GM21717 (cell line): ENCODE measurements around the gene USF3.

ENCODE experiments used
- ATAC-seq: cut with Tn5 transposase; IDR thresholded peaks from one replicate; pipeline ENCODE4 v1.9.1; 2021; ENCODE audit warnings: mild to moderate bottlenecking, moderate library complexity; ENCODE audit not compliant: unreplicated experiment

The USF3 gene, protein sequence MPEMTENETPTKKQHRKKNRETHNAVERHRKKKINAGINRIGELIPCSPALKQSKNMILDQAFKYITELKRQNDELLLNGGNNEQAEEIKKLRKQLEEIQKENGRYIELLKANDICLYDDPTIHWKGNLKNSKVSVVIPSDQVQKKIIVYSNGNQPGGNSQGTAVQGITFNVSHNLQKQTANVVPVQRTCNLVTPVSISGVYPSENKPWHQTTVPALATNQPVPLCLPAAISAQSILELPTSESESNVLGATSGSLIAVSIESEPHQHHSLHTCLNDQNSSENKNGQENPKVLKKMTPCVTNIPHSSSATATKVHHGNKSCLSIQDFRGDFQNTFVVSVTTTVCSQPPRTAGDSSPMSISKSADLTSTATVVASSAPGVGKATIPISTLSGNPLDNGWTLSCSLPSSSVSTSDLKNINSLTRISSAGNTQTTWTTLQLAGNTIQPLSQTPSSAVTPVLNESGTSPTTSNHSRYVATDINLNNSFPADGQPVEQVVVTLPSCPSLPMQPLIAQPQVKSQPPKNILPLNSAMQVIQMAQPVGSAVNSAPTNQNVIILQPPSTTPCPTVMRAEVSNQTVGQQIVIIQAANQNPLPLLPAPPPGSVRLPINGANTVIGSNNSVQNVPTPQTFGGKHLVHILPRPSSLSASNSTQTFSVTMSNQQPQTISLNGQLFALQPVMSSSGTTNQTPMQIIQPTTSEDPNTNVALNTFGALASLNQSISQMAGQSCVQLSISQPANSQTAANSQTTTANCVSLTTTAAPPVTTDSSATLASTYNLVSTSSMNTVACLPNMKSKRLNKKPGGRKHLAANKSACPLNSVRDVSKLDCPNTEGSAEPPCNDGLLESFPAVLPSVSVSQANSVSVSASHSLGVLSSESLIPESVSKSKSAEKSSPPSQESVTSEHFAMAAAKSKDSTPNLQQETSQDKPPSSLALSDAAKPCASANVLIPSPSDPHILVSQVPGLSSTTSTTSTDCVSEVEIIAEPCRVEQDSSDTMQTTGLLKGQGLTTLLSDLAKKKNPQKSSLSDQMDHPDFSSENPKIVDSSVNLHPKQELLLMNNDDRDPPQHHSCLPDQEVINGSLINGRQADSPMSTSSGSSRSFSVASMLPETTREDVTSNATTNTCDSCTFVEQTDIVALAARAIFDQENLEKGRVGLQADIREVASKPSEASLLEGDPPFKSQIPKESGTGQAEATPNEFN (N-terminal part only)

DNA sequence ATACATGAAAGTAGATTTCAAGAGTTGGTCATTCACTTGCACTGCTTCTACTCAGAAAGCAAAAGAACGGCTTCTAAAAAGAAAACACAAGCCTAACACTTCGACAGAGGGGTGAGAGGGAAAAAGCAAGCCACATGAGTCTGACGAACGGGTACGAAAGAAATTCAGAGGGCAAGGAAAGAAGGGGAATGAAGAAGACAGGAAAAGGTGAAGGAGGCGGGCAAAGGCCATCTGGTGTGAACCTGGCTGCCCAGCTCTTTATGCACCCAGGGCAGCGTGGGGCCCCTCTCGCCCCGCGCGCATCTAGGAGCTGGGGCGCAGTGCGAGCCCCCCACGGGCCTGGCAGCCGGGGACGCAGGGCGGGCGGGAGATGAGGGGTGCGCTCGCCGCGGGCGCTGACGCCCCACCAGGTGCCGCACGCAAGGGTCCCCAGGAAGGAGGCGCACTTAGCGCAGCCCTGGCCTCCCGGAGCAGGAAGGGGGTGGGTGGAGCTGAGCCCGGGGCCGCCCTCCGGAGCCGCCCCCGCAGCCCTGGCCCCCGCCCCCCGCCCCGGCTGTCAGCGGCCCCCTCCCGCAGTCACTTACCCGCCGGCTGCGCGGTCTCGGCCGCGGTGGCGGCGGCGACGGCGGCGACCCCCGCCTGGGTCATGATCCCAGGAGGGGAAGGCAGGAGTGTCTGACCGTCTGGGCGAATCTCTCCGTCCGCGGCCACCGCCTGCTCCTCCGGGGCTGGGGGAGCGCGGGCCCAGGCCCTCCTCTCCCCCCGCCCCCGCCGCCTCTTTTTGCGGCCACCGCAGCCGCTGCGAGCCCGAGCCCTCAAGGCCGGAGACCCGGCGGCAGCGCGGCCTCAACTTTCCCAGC lies at the start of gene USF3:
USF3 (minus strand) TSS at position 857 of the 860 bp plus-strand sequence. CDS start 21,764 bp downstream, outside the sequence.
- ATAC-seq: peak; percentile 66

DNA sequence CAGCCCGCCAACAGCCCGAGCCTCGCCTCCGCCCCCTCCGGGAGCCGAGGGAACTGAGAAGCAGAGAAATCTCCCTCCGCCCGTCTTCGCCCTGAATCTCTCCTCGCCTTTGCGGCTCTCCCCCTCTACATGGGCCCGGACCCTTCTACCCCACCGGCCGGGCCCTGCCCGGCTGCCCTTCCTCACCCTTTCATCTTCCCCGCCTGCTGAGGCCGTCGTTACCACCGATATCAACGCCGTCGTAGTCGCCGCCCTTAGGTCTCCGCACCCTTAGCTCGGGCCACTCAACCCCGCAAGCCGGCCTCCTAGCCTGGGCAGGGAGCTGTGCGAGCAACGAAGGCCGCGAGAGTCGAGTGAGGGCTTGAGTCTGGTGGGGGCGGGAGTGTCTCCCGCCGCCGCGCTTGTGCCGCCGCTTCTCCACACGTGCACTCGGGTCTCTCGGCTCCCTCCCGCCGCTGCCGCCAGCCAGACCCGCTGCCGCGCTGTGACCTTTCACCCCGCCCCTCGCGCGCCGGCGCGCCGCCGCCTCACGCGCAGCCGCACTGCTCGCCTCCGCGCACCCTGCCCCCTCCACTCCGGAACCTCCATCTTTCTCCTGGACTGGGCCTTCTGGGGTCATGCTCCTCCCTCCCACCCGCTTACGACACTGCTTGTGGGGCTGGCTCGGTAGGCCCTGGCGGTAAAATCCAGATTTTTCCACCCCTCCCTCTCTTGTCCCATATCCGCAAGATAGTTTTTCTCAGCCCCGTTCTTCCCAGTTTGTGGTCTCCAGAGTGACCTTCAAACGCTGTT lies 49.5 kb upstream of the USF3 start, which contains the start of gene NAA50:
NAA50 (minus strand) TSS at position 494 of the 792 bp plus-strand sequence; CDS start at position 194, 300 bp downstream.
- ATAC-seq: peak; percentile 51

DNA sequence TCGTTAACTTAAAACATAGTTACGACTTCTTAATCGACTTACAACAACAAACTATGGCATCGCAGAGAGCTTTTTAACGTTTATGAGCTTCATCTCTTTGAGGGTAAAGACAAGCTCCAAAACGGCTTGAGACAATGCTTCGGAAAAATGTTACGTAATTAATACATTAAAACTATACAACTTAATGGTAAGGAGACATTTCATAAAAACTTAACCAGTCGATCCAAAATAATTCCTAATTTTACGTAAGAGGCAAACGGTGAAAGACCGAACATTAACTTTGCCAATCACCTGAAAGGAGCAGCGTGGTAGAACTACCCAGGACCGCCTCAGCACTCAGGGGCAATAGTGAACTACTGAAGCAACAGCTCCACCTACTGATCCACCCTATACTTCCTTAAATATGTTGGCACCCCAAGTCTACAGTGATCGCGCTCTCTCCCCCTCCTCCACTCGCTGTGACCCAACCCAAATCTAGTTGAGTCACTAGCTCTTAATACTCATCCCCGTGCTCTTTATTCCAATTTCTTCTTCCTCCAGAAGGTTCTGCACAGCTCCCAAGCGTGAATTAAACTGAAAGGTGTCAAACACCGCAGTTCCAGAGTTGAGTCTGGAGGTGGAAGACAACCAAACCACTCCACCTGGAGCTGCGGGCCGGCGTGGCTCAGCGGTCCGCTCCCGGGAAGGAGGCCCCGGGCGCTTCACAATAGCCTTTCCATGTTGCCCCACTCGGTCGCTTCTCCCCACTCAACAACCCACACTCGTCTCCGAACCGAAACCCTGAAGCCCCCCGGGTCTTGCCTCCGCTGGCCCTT lies 48.7 kb upstream of the USF3 start:
- ATAC-seq: peak; percentile 52

- no peak for ATAC-seq
These were observed 46.7 kb upstream of the USF3 start for GRCh38 chr3:113743006-113743630.

DNA sequence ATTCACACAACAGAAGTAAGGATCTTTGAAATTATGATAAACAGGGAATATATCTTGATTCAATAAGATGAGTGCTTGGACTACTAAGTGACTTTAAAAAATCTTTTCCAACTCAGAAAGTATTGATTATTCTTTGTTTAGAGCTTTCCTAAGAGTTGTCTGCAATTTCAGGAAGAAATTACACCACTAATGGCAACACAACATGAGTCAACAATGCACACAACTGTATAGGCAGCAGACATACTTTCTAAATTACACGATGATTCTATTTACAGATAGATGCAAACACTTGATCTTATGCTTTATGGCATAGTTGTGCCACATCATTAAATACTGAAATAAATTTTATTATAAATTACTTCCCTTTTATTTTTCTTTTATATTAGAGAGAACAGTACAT lies 45.2 kb upstream of the USF3 start:
- no peak for ATAC-seq

DNA sequence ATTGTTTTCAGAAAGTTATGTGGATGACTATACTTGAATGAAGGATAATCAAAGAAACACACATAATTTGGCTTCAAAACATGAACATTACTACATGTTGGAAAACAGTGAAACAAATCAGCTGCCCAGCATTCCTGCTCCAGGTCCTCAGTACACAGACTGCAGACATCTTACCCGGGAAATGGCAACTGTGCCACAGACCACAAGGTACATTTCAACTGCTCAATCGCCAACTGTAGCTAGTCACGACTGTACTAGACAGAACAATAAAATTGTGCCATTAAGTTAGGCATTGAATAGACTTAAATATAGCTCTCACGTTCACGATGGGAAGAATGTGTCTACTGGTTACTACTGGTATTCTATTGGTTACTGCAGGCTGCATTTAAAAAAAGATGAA lies 44.6 kb upstream of the USF3 start:
- no peak for ATAC-seq

DNA sequence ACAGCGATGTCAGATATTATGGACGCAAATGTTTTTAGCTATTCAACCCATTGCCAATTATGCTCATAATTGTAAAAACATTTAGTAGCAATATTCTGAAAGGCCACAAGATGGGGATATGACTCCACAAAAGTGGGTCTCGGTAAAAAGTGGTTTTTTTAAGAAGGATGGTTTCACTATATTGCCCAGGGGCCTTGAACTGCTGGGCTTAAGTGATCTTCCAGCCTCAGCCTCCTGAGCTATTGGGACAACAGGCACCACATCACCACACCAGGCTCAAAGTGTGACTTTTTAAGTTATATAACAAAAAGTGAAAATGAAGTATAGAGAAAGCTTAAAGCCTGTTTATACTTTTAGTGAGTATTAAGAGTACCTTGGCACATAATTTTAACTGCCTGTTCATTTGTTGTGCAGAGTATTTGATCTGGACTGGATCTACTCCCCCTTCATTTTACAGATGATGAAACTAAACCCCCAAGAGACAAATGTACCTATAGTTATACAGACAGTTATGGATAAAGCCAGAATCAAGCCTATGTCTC lies 40.2 kb upstream of the USF3 start:
- no peak for ATAC-seq

DNA sequence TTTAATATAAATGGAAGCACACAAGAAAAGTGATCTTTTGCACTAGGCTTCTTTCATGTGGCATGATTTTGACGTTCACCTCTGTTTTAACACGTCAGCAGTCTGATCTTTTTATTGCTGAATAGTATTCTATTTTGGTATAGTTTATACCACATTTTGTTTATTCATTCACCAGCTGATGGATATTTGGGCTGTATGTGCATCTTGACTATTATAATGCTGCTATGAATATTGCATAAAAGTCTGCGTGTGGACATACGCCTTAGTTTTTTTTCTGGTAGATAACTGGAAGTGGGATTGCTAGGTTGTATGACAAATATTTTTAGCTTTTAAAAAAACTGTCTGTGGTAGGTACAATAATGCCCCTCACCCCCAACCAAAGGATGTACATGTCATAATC lies 35.3 kb upstream of the USF3 start:
- no peak for ATAC-seq

GRCh38 chr3:113730550-113730949 lies 34.1 kb upstream of the USF3 start:
- no peak for ATAC-seq

- ATAC-seq: no peak
These were observed 32.2 kb upstream of the USF3 start for GRCh38 chr3:113728661-113729060.

GRCh38 chr3:113721636-113722035 lies 25.2 kb upstream of the USF3 start:
- no peak for ATAC-seq

DNA sequence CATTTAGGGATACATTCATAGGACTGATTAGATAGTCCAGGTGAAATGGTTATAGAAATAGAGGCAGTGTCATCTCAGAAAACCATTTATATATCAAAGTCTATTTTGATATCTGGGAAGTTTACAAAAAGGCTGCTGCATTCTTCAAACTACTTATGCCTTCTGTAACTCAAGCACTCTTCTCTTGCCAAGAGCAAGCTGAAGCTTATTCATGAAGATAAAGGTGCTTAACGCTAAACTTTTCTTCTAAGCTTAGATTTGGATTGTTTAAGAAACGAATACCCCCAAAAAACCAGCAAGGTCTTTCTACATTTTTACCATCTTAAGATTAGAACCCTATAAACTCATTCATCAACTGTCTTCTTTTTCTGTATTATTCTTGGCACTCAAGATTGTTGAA lies 23.3 kb upstream of the USF3 start:
- no peak for ATAC-seq

DNA sequence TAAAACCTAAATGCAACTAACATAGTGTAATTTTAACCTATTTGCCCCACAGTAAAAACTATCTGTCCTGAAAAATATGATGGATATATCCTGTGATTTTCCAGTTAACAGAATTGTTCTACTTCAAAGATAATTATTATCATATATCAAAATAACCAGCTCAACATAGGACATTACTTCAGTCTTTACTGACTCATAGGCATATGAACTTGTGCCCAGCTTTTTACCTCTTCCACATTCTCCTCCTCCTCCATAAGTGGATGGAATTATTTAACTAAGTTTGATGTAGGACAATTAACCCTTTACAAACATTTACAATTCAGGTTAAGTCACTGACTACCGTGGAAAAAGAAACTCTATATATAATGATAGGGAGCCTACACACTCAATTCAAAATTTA lies 22.9 kb upstream of the USF3 start:
- ATAC-seq: no peak

GRCh38 chr3:113717818-113718217 lies 21.4 kb upstream of the USF3 start:
- ATAC-seq: no peak

GRCh38 chr3:113717308-113717707 lies 20.9 kb upstream of the USF3 start:
- ATAC-seq: no peak

DNA sequence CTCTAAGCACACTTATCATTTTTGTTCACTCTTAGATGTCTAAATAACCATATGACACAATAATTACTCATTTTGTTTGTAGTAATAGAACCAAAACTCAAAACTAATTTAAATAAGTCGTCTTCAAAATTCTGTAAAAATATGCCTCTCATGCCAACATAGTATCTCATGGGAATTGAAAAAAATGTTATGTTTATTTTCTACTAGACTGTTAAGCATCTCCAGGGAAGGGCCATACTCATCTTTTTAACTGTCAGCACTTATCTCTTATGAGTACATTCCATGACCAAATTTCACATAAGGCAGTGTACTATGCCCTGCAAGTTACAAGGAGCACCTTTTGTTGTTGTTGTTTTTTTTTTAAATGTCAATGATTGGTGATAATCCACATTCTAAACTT lies 18.3 kb upstream of the USF3 start:
- no peak for ATAC-seq

GRCh38 chr3:113712129-113712528 lies 15.7 kb upstream of the USF3 start:
- ATAC-seq: no peak

GRCh38 chr3:113707835-113708234 lies 11.4 kb upstream of the USF3 start:
- no peak for ATAC-seq
